Left lung (tissue), 10 donors: ENCODE measurements around the gene MPZL1. TPM values are rescaled to one million over a fixed set of nuclear protein-coding genes. Genes with fewer than 3 reads are reported as not detected.

Source experiments
- ATAC-seq: fragments of 200-7000 bp; cut with Tn5 transposase; one replicate; pipeline ENCODE4 v1.9.1; 2020; ENCODE audit warnings: moderate library complexity
- DNase-seq, 4 donors: peaks; one replicate each; pipeline ENCODE4 v3.0.0-alpha.2; 2013 to 2020
- H3K27ac ChIP-seq, 2 donors: fragments of 200-600 bp; sonication (generic) in 1 of 2; one replicate each; pipeline versions ENCODE4 v1.5.0 to v1.8.0; 2020 to 2021
- H3K27me3 ChIP-seq, 2 donors: fragments of 200-600 bp; sonication (generic) in 1 of 2; one replicate each; pipeline versions ENCODE4 v1.5.0 to v1.8.0; 2020 to 2021
- H3K36me3 ChIP-seq, 2 donors: fragments of 200-600 bp; sonication (generic) in 1 of 2; one replicate each; pipeline versions ENCODE4 v1.5.0 to v1.8.0; 2020 to 2021
- H3K4me1 ChIP-seq, 2 donors: fragments of 200-600 bp; one replicate each; pipeline ENCODE4 v1.8.0; 2021
- H3K4me3 ChIP-seq, 2 donors: fragments of 200-600 bp; sonication (generic) in 1 of 2; one replicate each; pipeline versions ENCODE4 v1.5.0 to v1.8.0; 2020 to 2021; ENCODE audit warnings: mild to moderate bottlenecking in 1 of 2
- H3K9me3 ChIP-seq, 2 donors: fragments of 200-600 bp; sonication (generic) in 1 of 2; one replicate each; pipeline versions ENCODE4 v1.5.0 to v1.8.0; 2020 to 2021
- CTCF ChIP-seq, 2 donors: fragments of 200-600 bp; sonication (generic) in 1 of 2; IDR thresholded peaks; one replicate each; pipeline versions ENCODE4 v1.5.0 to v1.8.0; 2021; ENCODE audit warnings: antibody characterized with exemption in 2 of 2
- intact Hi-C, 2 donors: fragments of 100-400 bp; cut with DNase I; formaldehyde crosslinking; loops; one replicate each; pipeline versions ENCODE4 v1.11.2 to v1.14.2; 2022
- polyA plus RNA-seq, 6 donors: library from polyadenylated mRNA; unstranded; fragments of 120-200 nt; gene quantifications; one replicate each; pipeline ENCODE4 v1.2.1, GENCODE V29; 2013; ENCODE audit not compliant: insufficient read length in 6 of 6
- total RNA-seq, 2 donors: library from RNA; stranded (reverse); fragmentation: NEBNext Ultra II Directional; extraction: Animal tissue kit (Norgen Biotek cat#: 25700); gene quantifications; one replicate each; pipeline ENCODE4 v1.2.1, GENCODE V29; 2021
- donor health status: DM: no; HTN: yes; CAD: no.
- donor health status: DM: no; HTN: no; CAD: no.

Gene MPZL1
- total and polyA plus RNA-seq, 8 donors, result 110 to 148 (median 122) TPM

- H3K4me1 ChIP-seq, result peaks cover 13 to 23% of the 10 kb centered on the region in 2 donors
- peak overlapping the region; percentile 68 to 75 for H3K27ac ChIP-seq
- no peak overlapping the region for H3K4me3 ChIP-seq
- ATAC-seq (peak; percentile 12), DNase-seq (no peak)
- intact Hi-C loops, result loop anchor here in 1 of 2 donors (5.0 kb wide), 1 partner anchor 79 kb away; no protein-coding TSS in a partner anchor
- H3K27me3 ChIP-seq, result no peaks in the 10 kb centered on the region
- TF ChIP-seq CTCF (IDR thresholded peaks at IDR 0.05), result no peak
- no peaks in the 10 kb centered on the region for H3K9me3 ChIP-seq
- H3K36me3 ChIP-seq, result no peaks in the 10 kb centered on the region
These were observed 74.3 kb downstream of the MPZL1 start for GRCh38 chr1:167795810-167796740.

GRCh38 chr1:167797015-167797414 is 75.2 kb downstream of the MPZL1 start:
- peaks cover 13 to 17% of the 10 kb centered on the region in 2 donors for H3K4me1 ChIP-seq
- TF ChIP-seq CTCF (IDR thresholded peaks at IDR 0.05), result no peak
- no peaks in the 10 kb centered on the region for H3K9me3 ChIP-seq
- ATAC-seq (peak; percentile 98), DNase-seq (peak in 3 of 4 donors; percentile 73 to 88 (median 79))
- H3K27me3 ChIP-seq, result no peaks in the 10 kb centered on the region
- no peaks in the 10 kb centered on the region for H3K36me3 ChIP-seq
- no peak overlapping the region for H3K4me3 ChIP-seq
- intact Hi-C loops, result loop anchor here in 1 of 2 donors (5.0 kb wide), 1 partner anchor 80 kb away; no protein-coding TSS in a partner anchor
- peak overlapping the region; percentile 68 to 75 for H3K27ac ChIP-seq

- ATAC-seq (no peak), DNase-seq (no peak)
- intact Hi-C loops, result loop anchor here in 1 of 2 donors (5.0 kb wide), 1 partner anchor 82 kb away; no protein-coding TSS in a partner anchor
- H3K4me3 ChIP-seq, result no peak overlapping the region
- no peak for TF ChIP-seq CTCF (IDR thresholded peaks at IDR 0.05)
- no peaks in the 10 kb centered on the region for H3K36me3 ChIP-seq
- H3K27me3 ChIP-seq, result no peaks in the 10 kb centered on the region
- peaks cover 13 to 30% of the 10 kb centered on the region in 2 donors for H3K4me1 ChIP-seq
- no peak overlapping the region for H3K27ac ChIP-seq
- no peaks in the 10 kb centered on the region for H3K9me3 ChIP-seq
These were observed 77.2 kb downstream of the MPZL1 start for GRCh38 chr1:167798952-167799351.

GRCh38 chr1:167799747-167800146 is 78.0 kb downstream of the MPZL1 start:
- Histone ChIP-seq H3K27me3 (no peaks in the 10 kb centered on the region), H3K4me1 (peaks cover 13 to 35% of the 10 kb centered on the region in 2 donors), H3K36me3 (no peaks in the 10 kb centered on the region), H3K4me3 (no peak overlapping the region), H3K9me3 (no peaks in the 10 kb centered on the region), H3K27ac (no peak overlapping the region)
- DNase-seq (no peak), ATAC-seq (no peak)
- TF ChIP-seq CTCF (IDR thresholded peaks at IDR 0.05), result no peak
- intact Hi-C loops, result loop anchor here in 1 of 2 donors (5.0 kb wide), 1 partner anchor 82 kb away; no protein-coding TSS in a partner anchor

- no peak for TF ChIP-seq CTCF (IDR thresholded peaks at IDR 0.05)
- H3K27me3 ChIP-seq, result no peaks in the 10 kb centered on the region
- H3K27ac ChIP-seq, result no peak overlapping the region
- no peaks in the 10 kb centered on the region for H3K9me3 ChIP-seq
- intact Hi-C loops, result no loop called here
- no peak for DNase-seq
- peaks cover 13 to 40% of the 10 kb centered on the region in 2 donors for H3K4me1 ChIP-seq
- H3K4me3 ChIP-seq, result no peak overlapping the region
- no peak for ATAC-seq
- no peaks in the 10 kb centered on the region for H3K36me3 ChIP-seq
These were observed 78.5 kb downstream of the MPZL1 start for GRCh38 chr1:167800251-167800650.
